EL (cell line): ENCODE results near the gene MAP4K5.

Experiments
- DNase-seq: peaks from one replicate; pipeline ENCODE4 v3.0.0-alpha.2; 2016

The MAP4K5 gene

GRCh38 chr14:50397390-50398188, 134.8 kb downstream of the MAP4K5 start:
- peak; percentile 56 for DNase-seq

GRCh38 chr14:50396631-50397389, 135.6 kb downstream of the MAP4K5 start, which contains the start of gene CDKL1:
Gene CDKL1, minus strand, starts transcription at chr14:50396881. Its CDS starts 1,013 bp downstream, at chr14:50395868.
- peak; percentile 81 for DNase-seq

GRCh38 chr14:50395448-50395847, 136.9 kb downstream of the MAP4K5 start:
- DNase-seq = no peak

GRCh38 chr14:50394713-50395112, 137.7 kb downstream of the MAP4K5 start:
- no peak for DNase-seq

- no peak for DNase-seq
These were observed 142.5 kb downstream of the MAP4K5 start for GRCh38 chr14:50389668-50390441.

GRCh38 chr14:50388256-50388931, 144.0 kb downstream of the MAP4K5 start:
- no peak for DNase-seq

GRCh38 chr14:50387548-50387947, 144.8 kb downstream of the MAP4K5 start:
- DNase-seq = no peak

- no peak for DNase-seq
These were observed 148.6 kb downstream of the MAP4K5 start for GRCh38 chr14:50383618-50384225.

GRCh38 chr14:50381823-50382287, 150.5 kb downstream of the MAP4K5 start:
- no peak for DNase-seq

- DNase-seq = no peak
These were observed 151.4 kb downstream of the MAP4K5 start for GRCh38 chr14:50381008-50381407.

- no peak for DNase-seq
These were observed 151.9 kb downstream of the MAP4K5 start for GRCh38 chr14:50380455-50380854.

GRCh38 chr14:50379563-50379962, 152.8 kb downstream of the MAP4K5 start:
- no peak for DNase-seq

- no peak for DNase-seq
These were observed 154.8 kb downstream of the MAP4K5 start for GRCh38 chr14:50377550-50378085.

- DNase-seq = no peak
These were observed 156.6 kb downstream of the MAP4K5 start for GRCh38 chr14:50375760-50376159.

- no peak for DNase-seq
These were observed 158.4 kb downstream of the MAP4K5 start for GRCh38 chr14:50373959-50374358.

- DNase-seq = no peak
These were observed 160.8 kb downstream of the MAP4K5 start for GRCh38 chr14:50371546-50371945.
